Naive B cell (primary cell): Measurements from ENCODE around the gene NFKB2. TPM values are rescaled to one million over a fixed set of nuclear protein-coding genes. Genes with fewer than 3 reads are reported as not detected.

Experiments used
- ATAC-seq, 2 donors: fragments of 150-1000 bp; cut with Tn5 transposase; 2 replicates each; pipeline ENCODE4 v1.10.0; 2021; ENCODE audit warnings: low read depth in 2 of 2, mild to moderate bottlenecking in 2 of 2, moderate library complexity in 2 of 2
- DNase-seq: peaks from one replicate; pipeline ENCODE4 v3.0.0; 2022
- H3K27ac Mint-ChIP-seq, 6 donors: one replicate each; pipeline ENCODE4 v1.8.0; 2020 to 2022; ENCODE audit warnings: mild to moderate bottlenecking in 6 of 6, mixed read lengths in 6 of 6, moderate library complexity in 5 of 6, inconsistent platforms in 2 of 6
- H3K27me3 Mint-ChIP-seq, 3 donors: one replicate each; pipeline ENCODE4 v1.8.0; 2021 to 2022; ENCODE audit warnings: mixed read lengths in 3 of 3, mild to moderate bottlenecking in 1 of 3
- H3K36me3 Mint-ChIP-seq, 2 donors: one replicate each; pipeline ENCODE4 v1.8.0; 2020 to 2022; ENCODE audit warnings: mixed read lengths in 2 of 2, inconsistent platforms in 1 of 2, mild to moderate bottlenecking in 1 of 2
- H3K4me1 Mint-ChIP-seq, 3 donors: one replicate each; pipeline ENCODE4 v1.8.0; 2020 to 2022; ENCODE audit warnings: mixed read lengths in 3 of 3, inconsistent platforms in 1 of 3, mild to moderate bottlenecking in 1 of 3, moderate library complexity in 1 of 3
- H3K4me3 Mint-ChIP-seq, 8 donors: one replicate each; pipeline ENCODE4 v1.8.0; 2020 to 2022; ENCODE audit warnings: mild to moderate bottlenecking in 8 of 8, mixed read lengths in 8 of 8, moderate library complexity in 8 of 8, inconsistent platforms in 2 of 8
- H3K9me3 Mint-ChIP-seq, 7 donors: one replicate each; pipeline ENCODE4 v1.8.0; 2020 to 2022; ENCODE audit warnings: mixed read lengths in 7 of 7, mild to moderate bottlenecking in 5 of 7, inconsistent platforms in 2 of 7, moderate library complexity in 1 of 7
- polyA plus RNA-seq, 6 donors: library from polyadenylated mRNA; unstranded; fragments of 300-500 nt; fragmentation: Illumina TruSeq; gene quantifications; one replicate each; pipeline ENCODE4 v1.2.3, GENCODE V29; 2021; ENCODE audit warnings: low read depth in 6 of 6

NFKB2 gene
- polyA plus RNA-seq, 6 donors from 2014 or later = 24.2 to 49.4 (median 34.7) TPM

GRCh38 chr10:102437515-102437914 lies 42.0 kb downstream of the NFKB2 start:
- DNase-seq = no peak
- Mint-ChIP-seq H3K36me3 (no peaks in the 10 kb centered on the region), H3K27ac (no peak overlapping the region), H3K4me3 (peak overlapping the region in 1 of 8 donors; percentile 47), H3K27me3 (no peaks in the 10 kb centered on the region), H3K9me3 (peaks cover 0 to 1% (median 0%) of the 10 kb centered on the region in 7 donors), H3K4me1 (peaks cover 18 to 36% (median 36%) of the 10 kb centered on the region in 3 donors)
- no peak for ATAC-seq

DNA sequence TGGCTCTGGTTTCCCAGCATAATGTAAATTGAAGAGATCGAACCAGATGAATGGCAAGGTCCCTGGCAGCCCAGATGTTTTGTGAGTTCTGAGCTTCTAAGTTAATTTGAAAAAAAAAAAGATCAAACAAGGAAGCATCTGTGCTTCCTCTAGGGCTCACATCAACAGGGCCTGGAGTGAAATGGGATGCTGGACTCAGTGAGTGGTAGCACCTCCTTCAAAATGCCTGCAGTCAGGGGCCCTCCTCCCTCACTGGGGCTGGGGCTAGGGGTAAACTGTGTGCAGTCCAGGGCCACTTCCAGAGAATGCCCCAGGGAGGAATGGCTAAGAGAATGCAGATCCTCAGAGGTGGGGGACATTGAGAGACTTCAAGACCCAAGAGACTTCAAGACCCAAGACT lies 42.9 kb downstream of the NFKB2 start:
- Mint-ChIP-seq H3K27ac (no peak overlapping the region), H3K4me1 (peaks cover 14 to 28% (median 27%) of the 10 kb centered on the region in 3 donors), H3K9me3 (no peaks in the 10 kb centered on the region), H3K27me3 (no peaks in the 10 kb centered on the region), H3K4me3 (no peak overlapping the region), H3K36me3 (no peaks in the 10 kb centered on the region)
- no peak for ATAC-seq
- DNase-seq = no peak

DNA sequence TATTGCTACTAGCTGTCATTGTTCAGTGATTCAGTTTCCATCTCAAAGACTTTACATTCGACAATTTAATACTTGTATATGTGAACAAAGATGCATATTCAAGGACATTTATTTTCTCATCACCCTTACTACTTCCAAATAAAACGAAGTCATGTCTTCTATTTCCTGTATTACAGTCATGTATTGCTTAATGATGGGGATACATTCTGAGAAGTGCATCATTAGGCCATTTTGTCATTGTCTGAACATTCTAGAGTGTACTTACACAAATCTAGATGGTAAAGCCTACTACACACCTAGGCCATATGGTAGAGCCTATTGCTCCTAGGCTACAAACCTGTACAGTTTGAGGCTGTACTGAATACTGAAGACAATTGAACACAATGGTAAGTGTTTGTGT lies 49.3 kb downstream of the NFKB2 start:
- Mint-ChIP-seq H3K36me3 (no peaks in the 10 kb centered on the region), H3K9me3 (no peaks in the 10 kb centered on the region), H3K27ac (no peak overlapping the region), H3K27me3 (no peaks in the 10 kb centered on the region), H3K4me1 (peaks cover 7 to 8% (median 7%) of the 10 kb centered on the region in 3 donors), H3K4me3 (no peak overlapping the region)
- DNase-seq (no peak), ATAC-seq (no peak)

GRCh38 chr10:102449321-102450123 lies 54.0 kb downstream of the NFKB2 start:
- ATAC-seq = peak; percentile 65 to 69
- peak overlapping the region; percentile 86 to 98 (median 97) for H3K27ac Mint-ChIP-seq
- H3K27me3 Mint-ChIP-seq = no peaks in the 10 kb centered on the region
- H3K9me3 Mint-ChIP-seq = no peaks in the 10 kb centered on the region
- H3K36me3 Mint-ChIP-seq = no peaks in the 10 kb centered on the region
- peaks cover 20 to 26% (median 22%) of the 10 kb centered on the region in 3 donors for H3K4me1 Mint-ChIP-seq
- peak overlapping the region; percentile 92 to 98 (median 96) for H3K4me3 Mint-ChIP-seq
- DNase-seq = peak; percentile 81

DNA sequence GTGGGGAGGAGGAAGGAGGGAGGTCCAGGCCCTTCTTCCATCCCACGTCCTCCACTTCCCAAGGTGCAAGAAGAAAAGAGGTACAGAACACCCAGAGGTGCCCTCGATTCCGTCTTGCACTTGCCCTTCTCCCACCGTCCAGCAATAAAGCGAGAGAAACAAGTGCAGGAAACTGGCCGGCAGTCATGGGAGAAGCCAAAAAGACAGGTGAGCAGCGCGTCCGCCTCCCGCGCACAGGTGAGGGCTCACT lies 54.5 kb downstream of the NFKB2 start:
- ATAC-seq (no peak), DNase-seq (no peak)
- Mint-ChIP-seq H3K4me3 (peak overlapping the region; percentile 92 to 98 (median 96)), H3K36me3 (no peaks in the 10 kb centered on the region), H3K27ac (peak overlapping the region; percentile 86 to 98 (median 97)), H3K4me1 (peaks cover 20 to 26% (median 22%) of the 10 kb centered on the region in 3 donors), H3K27me3 (no peaks in the 10 kb centered on the region), H3K9me3 (no peaks in the 10 kb centered on the region)

DNA sequence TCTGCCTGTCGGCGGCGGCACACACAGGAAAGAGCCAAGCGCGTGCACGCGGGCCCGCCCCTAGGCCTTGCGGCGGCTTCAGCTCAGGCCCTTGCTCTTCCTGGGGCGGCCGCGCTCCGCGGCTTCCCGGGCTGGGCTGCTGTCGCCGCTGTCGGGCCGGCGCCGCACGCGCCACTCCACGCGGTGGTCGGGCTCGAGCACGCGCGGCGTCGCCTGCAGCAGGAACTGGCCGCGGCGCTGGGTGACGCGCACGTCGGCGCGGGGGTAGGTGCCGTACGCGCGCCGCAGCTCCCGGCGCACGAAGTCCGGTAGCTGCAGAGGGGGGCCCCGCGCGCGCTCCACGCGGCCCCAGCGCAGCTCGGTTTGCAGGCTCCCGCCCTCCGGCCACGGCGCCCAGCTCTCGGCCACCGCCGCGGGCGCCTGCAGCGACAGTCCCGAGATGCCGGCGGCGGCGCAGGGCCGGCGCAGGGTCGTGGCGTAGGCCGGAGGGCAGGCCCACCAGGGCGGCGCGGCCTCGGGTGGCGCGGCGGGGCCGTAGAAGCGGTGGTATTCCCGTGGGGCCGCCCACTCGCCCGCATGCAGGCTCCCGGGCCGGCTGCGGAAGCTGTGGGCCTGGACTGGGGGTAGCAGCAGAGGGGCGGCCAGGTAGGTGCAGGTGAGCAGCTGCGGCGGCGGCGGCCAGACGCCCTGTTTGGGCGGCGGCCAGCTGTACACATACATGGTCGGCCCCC lies 55.0 kb downstream of the NFKB2 start:
- Mint-ChIP-seq H3K9me3 (no peaks in the 10 kb centered on the region), H3K27me3 (no peaks in the 10 kb centered on the region), H3K4me1 (peaks cover 20 to 26% (median 22%) of the 10 kb centered on the region in 3 donors), H3K4me3 (peak overlapping the region; percentile 92 to 98 (median 96)), H3K36me3 (no peaks in the 10 kb centered on the region), H3K27ac (peak overlapping the region; percentile 86 to 98 (median 97))
- DNase-seq = peak; percentile 92
- peak; percentile 85 to 86 for ATAC-seq

- H3K27ac Mint-ChIP-seq = peak within 1 kb of the TSS; percentile 54 to 94 (median 88)
- no peaks in the 10 kb centered on the region for H3K9me3 Mint-ChIP-seq
- no peaks in the 10 kb centered on the region for H3K36me3 Mint-ChIP-seq
- DNase-seq (no peak), ATAC-seq (no peak)
- H3K4me1 Mint-ChIP-seq = peaks cover 20 to 26% (median 22%) of the 10 kb centered on the region in 3 donors
- H3K4me3 Mint-ChIP-seq = peak within 1 kb of the TSS; percentile 84 to 96 (median 92)
- no peaks in the 10 kb centered on the region for H3K27me3 Mint-ChIP-seq
These were observed 55.8 kb downstream of the NFKB2 start, which contains the start of gene C10orf95 for GRCh38 chr10:102451105-102451969. Gene C10orf95 (minus strand): TSS chr10:102451543. CDS start chr10:102451093, 450 bp downstream.

Other genes with a start within 250 kb of the NFKB2 start
- gene NOLC1, start 243.3 kb upstream of the NFKB2 start, polyA plus RNA-seq = 10 to 100 TPM in 5 of 6 donors, 1 to 10 TPM in 1; 8.6 to 59.3 (median 47.1) TPM
- gene ELOVL3, start 169.4 kb upstream of the NFKB2 start, polyA plus RNA-seq = not detected
- gene PITX3, start 154.2 kb upstream of the NFKB2 start, polyA plus RNA-seq = not detected
- 10 to 100 TPM in 1 of 6 donors, 1 to 10 TPM in 5; 3.9 to 14.8 (median 6.2) TPM for gene GBF1, start 150.2 kb upstream of the NFKB2 start, polyA plus RNA-seq
- 1 to 10 TPM in 4 of 6 donors, under 1 TPM in 2; 0.66 to 2.3 (median 1.5) TPM for gene PSD, start 23.1 kb downstream of the NFKB2 start, polyA plus RNA-seq
- 10 to 100 TPM; 15.9 to 24.9 (median 20.9) TPM for gene FBXL15, start 25.1 kb downstream of the NFKB2 start, polyA plus RNA-seq
- 10 to 100 TPM; 50.3 to 82.3 (median 59.4) TPM for gene CUEDC2, start 36.9 kb downstream of the NFKB2 start, polyA plus RNA-seq
- 1 to 10 TPM in 3 of 6 donors, under 1 TPM in 3; 0.29 to 1.9 (median 0.99) TPM for gene C10orf95, start 55.8 kb downstream of the NFKB2 start, polyA plus RNA-seq
- gene ACTR1A, start 107.0 kb downstream of the NFKB2 start, polyA plus RNA-seq = 10 to 100 TPM; 41.8 to 66.6 (median 45.1) TPM
- gene SUFU, start 108.3 kb downstream of the NFKB2 start, polyA plus RNA-seq = 1 to 10 TPM in 5 of 6 donors, under 1 TPM in 1; 0.84 to 7.8 (median 4.0) TPM
- gene TRIM8, start 248.8 kb downstream of the NFKB2 start, polyA plus RNA-seq = 10 to 100 TPM; 27.1 to 45.8 (median 30.2) TPM